ENCODE measurements around the gene FRAS1. TPM values are rescaled to one million over a fixed set of nuclear protein-coding genes. Genes with fewer than 3 reads are reported as not detected.

Gene FRAS1
- total and polyA plus RNA-seq, 4 experiments from 2014 or later: not detected

DNA sequence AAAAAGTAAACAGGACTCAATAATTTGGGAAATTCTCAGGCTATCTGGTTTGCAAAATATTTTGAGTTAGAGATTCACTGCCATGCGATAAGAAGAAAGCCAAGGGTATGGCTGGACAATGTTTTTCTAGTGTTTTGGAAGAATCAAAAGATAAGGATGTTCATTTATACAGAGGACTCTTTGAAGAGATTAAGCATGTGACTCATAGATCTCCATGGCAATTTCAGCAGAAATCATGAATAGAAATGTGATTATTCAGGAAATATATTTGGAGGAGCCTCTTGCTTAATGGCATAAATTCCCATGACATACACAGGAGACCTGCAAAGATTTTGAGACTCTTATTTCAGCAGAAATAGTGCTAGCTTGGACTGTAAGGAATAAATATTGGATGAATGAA is 16.7 kb upstream of the FRAS1 start:
- intact Hi-C loops (cut with micrococcal nuclease): no loop called here
- CTCF ChIA-PET (ENCODE audit: partially characterized antibody): no interaction called here
- H3K4me3 ChIP-seq (ENCODE audit: low read length in 2 of 2): no peak overlapping the region
- H3K4me3 Mint-ChIP-seq: no peak overlapping the region
- H3K9me3 ChIP-seq (ENCODE audit: control insufficient read depth in 1 of 2, low read length in 2 of 2): no peaks in the 10 kb centered on the region
- H3K4me1 Mint-ChIP-seq: no peaks in the 10 kb centered on the region
- no peak overlapping the region for H3K27ac ChIP-seq (ENCODE audit: low read depth, low read length)
- no peaks in the 10 kb centered on the region for H3K4me1 ChIP-seq (ENCODE audit: insufficient read depth, low read length)
- no peaks in the 10 kb centered on the region for H3K36me3 ChIP-seq (ENCODE audit: insufficient read depth, low read length)
- H3K27me3 Mint-ChIP-seq: peaks cover 0 to 4% of the 10 kb centered on the region in 2 donors
- peaks cover 0 to 8% (median 1%) of the 10 kb centered on the region in 8 donors for H3K9me3 Mint-ChIP-seq
- DNase-seq: no peak
- no peak overlapping the region for H3K27ac Mint-ChIP-seq
- POLR2A ChIA-PET (ENCODE audit: partially characterized antibody): no interaction called here
- H3K27me3 ChIP-seq (ENCODE audit: insufficient read depth, low read length): no peaks in the 10 kb centered on the region
- H3K36me3 Mint-ChIP-seq: no peaks in the 10 kb centered on the region

DNA sequence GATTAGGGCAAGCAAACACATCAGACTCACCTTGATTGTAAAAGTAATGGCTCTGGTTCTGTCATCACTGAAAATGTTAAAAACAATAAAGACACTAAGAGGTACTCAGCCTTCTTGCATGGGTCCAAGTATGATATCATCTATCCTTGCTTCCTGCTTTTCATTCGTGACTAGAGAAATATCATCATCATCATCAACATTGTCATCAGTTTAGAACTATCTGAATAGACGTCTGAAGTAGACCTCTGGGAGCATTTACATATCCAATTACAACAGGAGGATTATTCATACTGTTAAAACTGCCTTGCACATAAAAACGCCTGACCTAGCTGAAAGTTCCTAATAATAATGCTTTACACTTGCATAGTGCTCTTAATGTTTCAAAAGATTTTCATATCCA is 9.8 kb upstream of the FRAS1 start:
- H3K27ac ChIP-seq (ENCODE audit: low read depth, low read length): no peak overlapping the region
- H3K4me1 ChIP-seq (ENCODE audit: insufficient read depth, low read length): no peaks in the 10 kb centered on the region
- Mint-ChIP-seq H3K4me1 (no peaks in the 10 kb centered on the region), H3K36me3 (no peaks in the 10 kb centered on the region), H3K27ac (no peak overlapping the region), H3K27me3 (peaks cover 6 to 10% of the 10 kb centered on the region in 2 donors), H3K9me3 (peaks cover 0 to 4% (median 0%) of the 10 kb centered on the region in 8 donors), H3K4me3 (no peak overlapping the region)
- no peak for DNase-seq
- ChIA-PET CTCF (ENCODE audit: partially characterized antibody) (no interaction called here), POLR2A (ENCODE audit: partially characterized antibody) (no interaction called here)
- no peak overlapping the region for H3K4me3 ChIP-seq (ENCODE audit: low read length in 2 of 2)
- intact Hi-C loops (cut with micrococcal nuclease): no loop called here
- no peaks in the 10 kb centered on the region for H3K9me3 ChIP-seq (ENCODE audit: control insufficient read depth in 1 of 2, low read length in 2 of 2)
- H3K36me3 ChIP-seq (ENCODE audit: insufficient read depth, low read length): no peaks in the 10 kb centered on the region
- no peaks in the 10 kb centered on the region for H3K27me3 ChIP-seq (ENCODE audit: insufficient read depth, low read length)

DNA sequence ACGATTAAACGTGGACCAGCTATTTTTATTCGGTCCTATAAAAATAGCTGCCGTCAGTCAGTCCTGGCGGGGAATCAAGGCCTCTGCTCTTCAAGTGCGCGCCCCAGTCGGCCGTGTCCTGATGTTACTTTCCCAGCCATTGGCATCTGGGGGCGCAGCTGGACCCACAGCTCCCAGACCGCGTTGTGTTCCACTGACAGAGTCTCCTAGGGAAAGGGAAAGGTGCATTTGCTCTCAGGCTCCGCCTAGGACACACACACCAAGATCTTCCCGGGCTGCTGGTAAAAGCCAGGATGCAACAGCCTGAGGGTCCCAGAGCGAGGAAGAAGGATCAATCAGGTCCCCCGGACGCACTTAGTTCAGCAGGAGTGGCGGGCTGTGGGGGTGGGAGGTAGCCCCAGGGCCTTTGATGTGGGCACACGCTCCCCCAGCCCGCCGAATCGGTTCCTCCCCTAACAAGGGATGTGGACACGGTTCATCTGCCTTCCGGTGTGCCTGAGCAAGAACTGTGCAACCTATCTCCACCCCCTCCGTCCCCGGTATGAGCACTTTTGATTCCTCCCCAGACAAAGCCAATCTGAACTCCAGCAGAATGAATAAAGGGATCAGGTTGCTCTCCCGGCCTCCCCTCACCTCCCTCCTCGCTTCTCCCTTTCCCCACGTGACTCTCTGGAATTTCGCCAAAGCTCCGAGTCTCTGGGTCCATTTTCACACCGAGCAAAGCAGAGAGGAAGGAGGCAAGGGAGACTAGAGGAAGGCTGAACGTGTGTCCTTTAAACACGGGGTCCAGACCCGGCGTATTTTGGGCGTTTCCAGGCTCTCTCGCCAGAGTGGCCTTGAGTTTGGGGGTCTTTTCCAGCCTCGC is 626 bp upstream of the FRAS1 start:
- Histone ChIP-seq H3K36me3 (ENCODE audit: insufficient read depth, low read length) (no peaks in the 10 kb centered on the region), H3K4me3 (ENCODE audit: low read length in 2 of 2) (peak overlapping the region; percentile 21 to 76), H3K27me3 (ENCODE audit: insufficient read depth, low read length) (peaks cover 46% of the 10 kb centered on the region), H3K9me3 (ENCODE audit: control insufficient read depth in 1 of 2, low read length in 2 of 2) (no peaks in the 10 kb centered on the region), H3K27ac (ENCODE audit: low read depth, low read length) (no peak overlapping the region), H3K4me1 (ENCODE audit: insufficient read depth, low read length) (peaks cover 33% of the 10 kb centered on the region)
- intact Hi-C loops (cut with micrococcal nuclease): no loop called here
- peak in 3 of 5 donors; percentile 17 to 47 (median 24) for DNase-seq
- H3K9me3 Mint-ChIP-seq: peaks cover 0 to 4% (median 0%) of the 10 kb centered on the region in 8 donors
- H3K4me3 Mint-ChIP-seq: peak overlapping the region; percentile 84 to 97 (median 90)
- H3K36me3 Mint-ChIP-seq: peaks cover 0 to 3% of the 10 kb centered on the region in 2 donors
- CTCF ChIA-PET (ENCODE audit: partially characterized antibody): no interaction called here
- POLR2A ChIA-PET (ENCODE audit: partially characterized antibody): no interaction called here
- H3K4me1 Mint-ChIP-seq: peaks cover 12 to 35% (median 24%) of the 10 kb centered on the region in 4 donors
- H3K27ac Mint-ChIP-seq: peak overlapping the region in 1 of 7 donors; percentile 22
- H3K27me3 Mint-ChIP-seq: peaks cover 45 to 58% of the 10 kb centered on the region in 2 donors

DNA sequence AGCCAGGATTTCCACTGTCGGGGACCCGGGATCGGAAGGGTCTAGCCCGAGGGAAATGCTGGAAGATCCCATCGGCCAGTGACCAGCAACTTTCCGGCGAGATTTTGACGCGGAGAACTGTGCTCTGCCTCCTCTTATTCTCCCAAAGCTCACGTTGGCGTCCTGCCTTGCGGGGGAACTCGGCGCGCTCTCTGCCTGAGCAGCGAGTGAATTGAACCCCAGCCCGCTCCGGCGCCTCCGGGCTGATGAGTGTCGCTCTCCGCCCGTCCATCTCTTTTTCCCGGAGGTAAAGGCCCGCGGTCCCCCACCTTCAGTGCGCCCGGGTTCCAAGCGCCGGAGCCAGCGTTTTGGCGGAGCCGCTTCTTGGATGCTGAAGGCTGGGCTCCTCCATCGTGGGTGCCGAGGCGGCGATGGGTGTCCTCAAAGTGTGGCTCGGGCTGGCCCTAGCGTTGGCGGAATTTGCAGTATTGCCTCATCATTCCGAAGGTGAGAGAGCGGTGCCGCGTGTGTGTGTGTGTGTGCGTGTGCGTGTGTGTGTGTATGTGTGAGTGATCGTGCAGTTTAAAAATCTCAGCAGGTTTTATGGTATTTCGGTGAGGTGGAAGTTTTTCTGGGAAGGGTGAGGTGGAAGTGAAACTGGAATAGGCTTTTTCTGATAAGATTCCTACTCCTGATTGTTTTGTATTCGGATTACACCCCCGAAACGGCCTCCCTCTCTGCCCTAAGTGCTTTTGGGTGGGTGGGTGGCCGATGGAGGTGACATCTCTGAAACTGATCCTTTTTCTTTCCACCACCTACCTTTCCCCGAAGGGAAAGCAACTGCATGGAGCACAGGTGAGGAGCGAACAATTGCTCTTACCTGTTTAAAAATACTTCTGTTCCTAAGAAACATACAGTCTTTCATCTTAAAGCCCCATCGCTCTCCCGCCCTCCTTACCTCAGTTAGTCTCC is 752 bp downstream of the FRAS1 start:
- ChIA-PET CTCF (ENCODE audit: partially characterized antibody) (interaction anchor here (1.6 kb wide), 1 partner anchor 805 kb away, joined by 6 read pairs; no protein-coding TSS in a partner anchor), POLR2A (ENCODE audit: partially characterized antibody) (no interaction called here)
- intact Hi-C loops (cut with micrococcal nuclease): no loop called here

DNA sequence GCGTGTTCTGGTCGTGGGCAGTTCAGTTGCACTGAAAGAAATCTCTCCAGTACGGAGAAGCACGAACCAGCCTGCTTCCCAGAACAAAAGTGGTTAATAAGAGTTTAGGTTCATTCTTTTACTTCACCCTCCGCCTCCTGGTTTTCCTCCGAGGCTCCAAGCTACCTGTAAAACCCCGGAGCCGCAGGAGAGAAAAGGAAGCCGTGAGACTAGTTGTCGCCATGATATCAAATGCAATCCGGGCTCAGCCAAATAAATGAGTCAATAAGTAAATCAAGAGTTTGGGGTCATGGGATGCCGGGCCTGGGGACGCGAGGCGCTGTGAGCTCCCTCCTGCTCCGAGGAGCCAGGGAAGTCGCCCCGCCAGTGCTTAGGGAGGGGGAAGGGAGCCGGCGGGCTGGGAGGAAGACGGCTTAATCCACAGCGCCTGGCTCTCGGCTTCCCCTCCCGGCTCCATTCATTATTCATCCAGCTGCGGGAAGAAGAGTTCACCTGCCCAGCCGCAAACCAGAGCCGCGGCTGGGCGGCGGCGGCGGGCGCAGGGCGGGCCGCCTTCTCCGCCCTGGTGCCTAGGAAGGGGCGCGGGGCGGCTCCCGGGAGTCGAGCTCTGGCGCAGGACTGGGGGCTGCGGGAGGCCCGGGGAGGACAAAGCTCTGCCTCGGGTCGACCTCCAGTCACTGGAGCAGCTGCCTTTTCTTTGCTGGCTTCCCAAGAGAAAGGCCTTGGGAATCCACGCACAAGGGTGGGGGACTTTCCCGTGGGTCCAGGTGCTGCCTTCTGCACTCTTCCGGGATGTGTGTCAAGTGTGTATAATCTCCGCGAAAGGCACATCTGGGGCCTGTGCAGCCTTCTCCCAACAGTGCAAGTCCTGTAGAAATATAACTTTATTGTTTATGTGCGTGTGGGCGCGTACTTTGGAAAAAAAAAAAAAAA is 1.7 kb downstream of the FRAS1 start:
- POLR2A ChIA-PET (ENCODE audit: partially characterized antibody): no interaction called here
- intact Hi-C loops (cut with micrococcal nuclease): loop anchor here (1.0 kb wide), 1 partner anchor 805 kb away; no protein-coding TSS in a partner anchor
- H3K9me3 ChIP-seq (ENCODE audit: control insufficient read depth in 1 of 2, low read length in 2 of 2): no peaks in the 10 kb centered on the region
- H3K4me1 ChIP-seq (ENCODE audit: insufficient read depth, low read length): peaks cover 33% of the 10 kb centered on the region
- peaks cover 12 to 35% (median 24%) of the 10 kb centered on the region in 4 donors for H3K4me1 Mint-ChIP-seq
- peaks cover 52 to 71% of the 10 kb centered on the region in 2 donors for H3K27me3 Mint-ChIP-seq
- peak in 1 of 5 donors; percentile 6 for DNase-seq
- CTCF ChIA-PET (ENCODE audit: partially characterized antibody): interaction anchor here (0.6 to 1.7 kb wide), 5 partner anchors 8 to 804 kb away, joined by 3 to 6 read pairs (median 5); no protein-coding TSS in a partner anchor
- H3K4me3 ChIP-seq (ENCODE audit: low read length in 2 of 2): peak overlapping the region; percentile 21 to 68
- H3K9me3 Mint-ChIP-seq: peaks cover 0 to 3% (median 0%) of the 10 kb centered on the region in 8 donors
- no peak overlapping the region for H3K27ac ChIP-seq (ENCODE audit: low read depth, low read length)
- no peaks in the 10 kb centered on the region for H3K36me3 ChIP-seq (ENCODE audit: insufficient read depth, low read length)
- peak overlapping the region in 1 of 7 donors; percentile 53 for H3K27ac Mint-ChIP-seq
- H3K4me3 Mint-ChIP-seq: peak overlapping the region; percentile 84 to 97 (median 90)
- peaks cover 46% of the 10 kb centered on the region for H3K27me3 ChIP-seq (ENCODE audit: insufficient read depth, low read length)
- peaks cover 0 to 3% of the 10 kb centered on the region in 2 donors for H3K36me3 Mint-ChIP-seq

More for the DNA sequence above, 752 bp downstream of the FRAS1 start:
- Histone ChIP-seq H3K4me3 (ENCODE audit: low read length in 2 of 2) (peak overlapping the region; percentile 21 to 68), H3K36me3 (ENCODE audit: insufficient read depth, low read length) (no peaks in the 10 kb centered on the region), H3K27me3 (ENCODE audit: insufficient read depth, low read length) (peaks cover 46% of the 10 kb centered on the region), H3K9me3 (ENCODE audit: control insufficient read depth in 1 of 2, low read length in 2 of 2) (no peaks in the 10 kb centered on the region), H3K27ac (ENCODE audit: low read depth, low read length) (no peak overlapping the region), H3K4me1 (ENCODE audit: insufficient read depth, low read length) (peaks cover 33% of the 10 kb centered on the region)
- DNase-seq: peak in 3 of 5 donors; percentile 15 to 25 (median 18)
- H3K4me3 Mint-ChIP-seq: peak overlapping the region; percentile 84 to 97 (median 90)
- H3K27me3 Mint-ChIP-seq: peaks cover 50 to 69% of the 10 kb centered on the region in 2 donors
- H3K4me1 Mint-ChIP-seq: peaks cover 12 to 35% (median 24%) of the 10 kb centered on the region in 4 donors
- H3K27ac Mint-ChIP-seq: peak overlapping the region in 5 of 7 donors; percentile 1 to 63 (median 43)
- peaks cover 0 to 3% (median 0%) of the 10 kb centered on the region in 8 donors for H3K9me3 Mint-ChIP-seq
- H3K36me3 Mint-ChIP-seq: peaks cover 0 to 3% of the 10 kb centered on the region in 2 donors

DNA sequence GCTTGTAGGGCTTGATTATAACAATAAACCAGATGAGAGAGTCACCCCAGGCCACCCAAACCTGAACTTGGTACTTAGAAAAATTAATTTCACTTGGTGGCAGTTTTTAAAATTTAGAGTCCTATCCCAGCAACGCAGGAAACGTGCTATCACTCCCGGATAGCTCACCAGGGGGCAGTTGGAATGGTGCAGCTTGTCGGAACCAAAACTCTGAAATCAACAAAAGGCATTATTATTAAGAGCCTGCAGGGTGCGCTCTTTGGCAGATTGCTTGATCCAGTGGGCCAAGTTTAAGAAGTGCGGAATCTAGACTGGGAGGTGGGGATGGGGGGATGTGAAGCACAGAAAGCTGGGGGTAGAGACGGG is 2.4 kb downstream of the FRAS1 start:
- peaks cover 49 to 67% of the 10 kb centered on the region in 2 donors for H3K27me3 Mint-ChIP-seq
- peak overlapping the region; percentile 59 to 90 (median 74) for H3K4me3 Mint-ChIP-seq
- peaks cover 0 to 3% (median 0%) of the 10 kb centered on the region in 8 donors for H3K9me3 Mint-ChIP-seq
- intact Hi-C loops (cut with micrococcal nuclease): loop anchor here (1.0 kb wide), 1 partner anchor 805 kb away; no protein-coding TSS in a partner anchor
- peak overlapping the region in 2 of 7 donors; percentile 26 to 50 for H3K27ac Mint-ChIP-seq
- no peak for DNase-seq
- Histone ChIP-seq H3K27me3 (ENCODE audit: insufficient read depth, low read length) (peaks cover 46% of the 10 kb centered on the region), H3K9me3 (ENCODE audit: control insufficient read depth in 1 of 2, low read length in 2 of 2) (no peaks in the 10 kb centered on the region), H3K4me1 (ENCODE audit: insufficient read depth, low read length) (peaks cover 33% of the 10 kb centered on the region), H3K4me3 (ENCODE audit: low read length in 2 of 2) (no peak overlapping the region), H3K27ac (ENCODE audit: low read depth, low read length) (no peak overlapping the region), H3K36me3 (ENCODE audit: insufficient read depth, low read length) (no peaks in the 10 kb centered on the region)
- peaks cover 0 to 3% of the 10 kb centered on the region in 2 donors for H3K36me3 Mint-ChIP-seq
- peaks cover 12 to 35% (median 24%) of the 10 kb centered on the region in 4 donors for H3K4me1 Mint-ChIP-seq
- POLR2A ChIA-PET (ENCODE audit: partially characterized antibody): no interaction called here
- CTCF ChIA-PET (ENCODE audit: partially characterized antibody): interaction anchor here (0.6 to 1.7 kb wide), 6 partner anchors 8 to 804 kb away, joined by 3 to 6 read pairs (median 4); no protein-coding TSS in a partner anchor

All from CD4-positive, alpha-beta memory T cell (primary cell).